Right renal cortex interstitium (tissue), 3 donors: ENCODE results near the gene PPEF2. TPM values are rescaled to one million over a fixed set of nuclear protein-coding genes. Genes with fewer than 3 reads are reported as not detected.
"Not testable (repeated sequence)": the region's sequence is repeated elsewhere in the genome, so short reads cannot be mapped to it uniquely, and the experiment has no call there.

Experiments
- DNase-seq, 3 donors: peaks; one replicate each; pipeline ENCODE4 v3.0.0-alpha.2; 2013; ENCODE audit warnings: low read depth in 3 of 3, low spot score in 2 of 3
- polyA plus RNA-seq, 3 donors: library from polyadenylated mRNA; unstranded; fragments of 120-200 nt; gene quantifications; one replicate each; pipeline ENCODE4 v1.2.1, GENCODE V29; 2013; ENCODE audit not compliant: insufficient read length in 3 of 3

PPEF2 gene, protein sequence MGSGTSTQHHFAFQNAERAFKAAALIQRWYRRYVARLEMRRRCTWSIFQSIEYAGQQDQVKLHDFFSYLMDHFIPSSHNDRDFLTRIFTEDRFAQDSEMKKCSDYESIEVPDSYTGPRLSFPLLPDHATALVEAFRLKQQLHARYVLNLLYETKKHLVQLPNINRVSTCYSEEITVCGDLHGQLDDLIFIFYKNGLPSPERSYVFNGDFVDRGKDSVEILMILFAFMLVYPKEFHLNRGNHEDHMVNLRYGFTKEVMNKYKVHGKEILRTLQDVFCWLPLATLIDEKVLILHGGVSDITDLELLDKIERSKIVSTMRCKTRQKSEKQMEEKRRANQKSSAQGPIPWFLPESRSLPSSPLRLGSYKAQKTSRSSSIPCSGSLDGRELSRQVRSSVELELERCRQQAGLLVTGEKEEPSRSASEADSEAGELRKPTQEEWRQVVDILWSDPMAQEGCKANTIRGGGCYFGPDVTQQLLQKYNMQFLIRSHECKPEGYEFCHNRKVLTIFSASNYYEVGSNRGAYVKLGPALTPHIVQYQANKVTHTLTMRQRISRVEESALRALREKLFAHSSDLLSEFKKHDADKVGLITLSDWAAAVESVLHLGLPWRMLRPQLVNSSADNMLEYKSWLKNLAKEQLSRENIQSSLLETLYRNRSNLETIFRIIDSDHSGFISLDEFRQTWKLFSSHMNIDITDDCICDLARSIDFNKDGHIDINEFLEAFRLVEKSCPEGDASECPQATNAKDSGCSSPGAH
- under 1 TPM in 2 of 3 donors, not detected in 1; 0.04 to 0.06 TPM for polyA plus RNA-seq

DNA sequence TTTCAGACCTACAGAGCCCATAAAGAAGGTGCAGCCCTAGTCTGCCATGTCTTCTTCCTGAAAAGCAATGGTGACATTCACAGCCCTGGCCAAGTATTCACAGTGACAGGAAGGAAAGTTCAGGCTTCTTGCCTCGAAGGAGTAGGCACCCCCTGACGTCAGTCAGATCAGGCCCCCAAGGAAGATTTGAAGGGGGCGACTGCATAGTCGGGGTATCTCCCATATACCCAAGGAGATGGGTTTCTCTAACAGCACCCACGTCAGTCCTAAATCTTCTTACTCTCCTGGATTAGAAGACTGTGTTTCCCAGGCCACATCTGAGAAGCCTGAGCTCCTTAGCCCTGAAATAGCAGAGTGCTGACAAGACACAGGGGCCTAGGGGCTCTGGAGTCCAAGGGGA, at the start of gene PPEF2:
Gene PPEF2, minus strand, starts transcription at position 101 of the 400 bp plus-strand sequence. CDS start 6,127 bp downstream, outside the sequence.
- no peak for DNase-seq

DNA sequence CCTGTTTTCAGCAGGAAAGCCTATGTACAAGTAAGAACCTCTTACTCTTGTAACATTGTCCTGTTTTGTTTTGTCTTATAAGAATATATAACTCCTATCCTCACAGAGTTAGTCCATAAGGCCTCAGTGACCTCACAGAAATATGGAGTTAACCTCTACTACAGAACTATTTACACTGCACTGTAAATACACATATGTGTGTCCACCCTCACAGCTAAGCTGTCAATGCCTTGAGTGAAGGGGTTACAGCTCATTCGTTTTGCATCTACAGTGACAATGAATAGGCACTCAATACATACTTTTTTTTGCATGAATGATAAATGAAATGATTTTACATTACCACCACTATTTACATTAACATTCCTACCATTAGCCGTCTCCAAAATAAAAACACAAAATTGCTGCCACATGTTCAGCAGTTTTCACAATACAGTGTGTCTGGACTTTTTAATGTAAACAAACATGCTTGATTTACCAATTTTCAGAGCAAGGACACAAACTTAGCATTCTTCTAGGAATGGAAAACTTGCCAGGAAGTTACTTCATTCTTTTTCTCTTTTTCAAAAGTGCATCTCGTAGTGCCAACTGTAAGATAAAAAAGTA, 48.1 kb upstream of the PPEF2 start:
- DNase-seq = no peak

DNA sequence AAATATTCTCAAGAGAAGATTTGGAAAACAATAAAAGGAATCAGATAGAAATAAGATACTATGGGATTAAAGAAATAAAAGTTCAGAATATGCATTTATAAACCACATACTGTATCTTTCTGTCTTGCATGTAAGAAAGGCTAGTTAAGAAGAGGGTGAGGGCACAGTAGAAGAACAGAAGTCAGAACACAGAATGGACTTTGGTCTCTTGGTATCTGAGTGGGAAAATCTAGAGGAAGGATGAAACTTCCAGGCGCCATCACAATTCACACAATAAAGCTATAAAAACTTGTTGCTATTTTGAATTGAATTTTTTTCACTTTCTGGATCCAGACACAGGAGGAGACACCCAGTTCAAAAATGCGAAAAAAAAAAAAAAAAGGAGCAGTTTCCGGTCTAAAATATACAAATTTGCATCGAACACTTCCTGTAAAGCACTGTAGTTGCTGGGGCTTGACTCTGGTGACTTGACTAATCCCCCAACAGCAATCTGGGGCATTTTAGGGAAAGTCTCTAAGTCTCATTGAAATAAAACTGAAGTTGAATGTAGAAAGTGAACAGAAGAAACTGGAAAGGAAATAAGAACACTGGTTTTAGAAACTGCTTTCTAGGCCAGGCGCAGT, 46.7 kb upstream of the PPEF2 start:
- no peak for DNase-seq

DNA sequence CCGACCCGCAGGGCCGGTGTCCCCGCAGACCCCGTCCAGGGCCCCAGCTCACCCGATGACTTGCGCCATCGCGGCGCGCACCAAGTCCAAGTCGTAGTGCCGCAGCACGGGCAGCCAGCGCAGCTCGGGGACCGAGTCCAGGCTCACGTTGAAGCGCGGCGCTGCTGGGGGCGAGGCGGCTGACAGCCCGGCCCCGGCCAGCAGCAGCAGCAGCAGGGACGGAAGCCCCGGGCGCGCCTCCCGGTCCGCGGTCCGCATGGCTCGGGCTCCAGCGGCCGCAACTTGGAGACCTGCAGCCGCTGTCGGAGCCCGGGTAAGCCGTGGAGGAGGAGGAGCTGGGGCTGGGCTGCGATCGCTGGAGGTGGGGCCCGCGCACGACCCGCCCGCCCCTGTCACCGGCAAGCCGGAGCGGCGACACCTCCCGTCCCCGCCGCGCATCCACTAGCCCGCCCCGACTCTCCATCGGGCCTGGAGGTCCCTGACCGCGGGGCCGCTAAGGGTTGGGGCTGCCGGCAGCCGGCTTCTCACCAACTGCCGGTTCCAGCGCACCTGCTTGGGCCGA, 38.5 kb upstream of the PPEF2 start, which contains the start of gene NAAA:
Gene NAAA, minus strand, starts transcription at position 322 of the 562 bp plus-strand sequence. Its CDS starts 64 bp downstream, at position 258.
- DNase-seq = peak in 2 of 3 donors; percentile 16 to 21

DNA sequence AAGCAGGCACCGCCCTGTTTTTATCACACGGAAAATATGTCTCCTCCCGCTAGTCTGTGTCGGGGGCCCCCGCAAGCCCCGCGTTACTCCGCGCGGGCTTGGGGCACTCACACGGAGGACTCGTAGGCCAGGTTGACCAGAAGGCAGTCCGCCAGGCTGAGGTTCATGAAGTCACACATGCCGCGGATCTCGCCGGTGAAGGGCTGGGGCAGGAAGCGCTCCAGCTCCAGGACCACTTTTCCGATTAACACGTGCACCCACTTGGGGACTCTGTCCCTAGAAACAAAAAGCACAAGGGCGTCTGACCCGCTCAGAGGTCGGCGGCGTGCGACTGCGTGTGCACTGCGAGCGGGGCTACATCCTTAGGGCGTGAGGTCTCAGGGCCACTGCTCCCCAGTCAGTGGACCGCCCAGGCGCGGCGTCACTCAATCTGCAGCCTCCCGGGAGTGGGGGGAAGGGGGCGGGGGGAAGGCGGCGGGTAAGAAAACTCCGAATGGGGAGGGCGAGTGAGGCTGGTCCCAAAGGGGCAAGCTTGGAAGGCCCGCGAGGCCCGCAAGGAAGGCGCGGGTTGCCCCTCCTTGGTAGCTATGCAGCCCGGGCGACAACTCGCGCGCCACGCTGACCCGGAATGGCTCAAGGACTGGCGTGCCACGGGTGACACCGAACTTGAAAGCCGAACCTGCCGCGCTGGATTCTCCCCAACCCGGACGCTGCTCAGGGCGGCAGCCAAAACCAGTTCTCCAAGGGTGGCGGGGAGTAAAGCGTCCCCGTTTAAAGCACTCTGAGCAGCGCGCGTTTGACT, 37.8 kb upstream of the PPEF2 start:
- DNase-seq = peak; percentile 5 to 33 (median 10)

DNA sequence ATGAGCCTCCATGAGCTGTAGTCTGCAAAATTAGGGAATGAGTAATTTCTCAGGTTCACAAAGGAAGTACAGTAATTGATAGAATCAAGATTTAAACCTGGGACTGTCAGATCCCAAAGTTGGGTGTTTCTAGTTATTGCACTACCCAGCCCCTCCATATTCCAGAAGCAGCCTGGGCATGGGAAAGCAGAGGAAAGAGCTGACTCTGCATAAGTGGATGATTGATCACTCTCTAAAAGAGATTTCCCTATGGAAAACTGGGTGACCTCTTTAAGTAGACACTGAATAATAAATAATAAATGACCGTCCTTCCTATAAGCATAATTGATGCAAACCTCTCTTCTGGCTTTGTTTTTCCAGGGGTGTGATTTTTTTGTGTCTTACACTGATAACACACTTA, 33.4 kb upstream of the PPEF2 start:
- no peak for DNase-seq

DNA sequence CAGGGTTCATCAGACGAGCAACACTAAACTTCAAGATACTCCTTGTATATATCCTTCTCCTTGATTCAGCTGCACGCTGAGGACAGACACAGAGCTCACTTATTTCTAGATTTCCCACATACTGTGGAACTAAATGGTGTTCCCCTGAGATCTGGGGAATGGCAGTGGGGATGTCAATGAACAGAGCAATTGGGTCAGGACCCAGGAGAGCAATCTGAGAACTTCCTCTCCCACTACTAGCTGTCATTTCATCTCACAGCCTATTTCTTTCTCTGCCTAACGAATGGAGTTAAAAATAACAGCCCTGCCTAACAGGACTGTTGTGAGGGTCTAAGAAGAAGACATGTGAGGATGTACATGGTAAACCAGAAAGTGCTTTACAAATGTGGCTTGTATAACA, 27.9 kb upstream of the PPEF2 start:
- DNase-seq = no peak

DNA sequence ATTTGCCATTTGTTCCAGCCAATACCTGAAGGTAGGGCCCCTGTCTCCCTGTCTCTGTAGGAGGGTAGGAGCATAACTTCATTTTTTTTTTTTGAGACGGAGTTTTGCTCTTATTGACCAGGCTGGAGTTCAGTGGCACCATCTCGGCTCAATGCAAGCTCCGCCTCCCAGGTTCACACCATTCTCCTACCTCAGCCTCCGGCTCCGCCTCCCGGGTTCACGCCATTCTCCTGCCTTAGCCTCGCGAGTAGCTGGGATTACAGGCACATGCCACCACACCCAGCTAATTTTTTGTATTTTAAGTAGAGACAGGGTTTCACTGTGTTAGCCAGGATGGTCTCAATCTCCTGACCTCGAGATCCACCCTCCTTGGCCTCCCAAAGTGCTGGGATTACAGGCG, 22.7 kb upstream of the PPEF2 start:
- DNase-seq = not testable (repeated sequence)

DNA sequence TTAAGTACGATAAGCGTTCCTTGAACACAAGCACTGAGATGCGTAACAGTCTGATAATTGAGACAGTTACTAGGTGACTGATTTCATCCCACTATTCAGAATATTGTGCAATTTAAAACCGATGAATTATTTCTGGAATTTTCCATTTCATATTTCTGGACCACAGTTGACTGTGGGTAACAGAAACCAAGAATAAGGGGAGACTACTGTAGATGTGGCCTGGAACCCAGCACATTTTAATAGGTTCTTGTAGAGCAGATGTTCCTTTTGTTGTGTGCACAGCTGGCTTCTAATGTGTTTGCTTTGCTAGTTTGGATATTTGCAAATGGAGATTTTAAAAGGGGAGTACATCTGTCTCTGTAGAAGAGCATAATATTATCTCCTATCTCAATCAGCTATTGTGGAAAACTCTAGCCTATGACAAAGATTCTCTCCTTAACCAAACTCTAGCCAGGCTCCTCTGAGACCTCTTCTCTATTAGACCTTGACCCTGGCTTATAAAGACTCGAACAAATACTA, 22.1 kb upstream of the PPEF2 start:
- DNase-seq = no peak

DNA sequence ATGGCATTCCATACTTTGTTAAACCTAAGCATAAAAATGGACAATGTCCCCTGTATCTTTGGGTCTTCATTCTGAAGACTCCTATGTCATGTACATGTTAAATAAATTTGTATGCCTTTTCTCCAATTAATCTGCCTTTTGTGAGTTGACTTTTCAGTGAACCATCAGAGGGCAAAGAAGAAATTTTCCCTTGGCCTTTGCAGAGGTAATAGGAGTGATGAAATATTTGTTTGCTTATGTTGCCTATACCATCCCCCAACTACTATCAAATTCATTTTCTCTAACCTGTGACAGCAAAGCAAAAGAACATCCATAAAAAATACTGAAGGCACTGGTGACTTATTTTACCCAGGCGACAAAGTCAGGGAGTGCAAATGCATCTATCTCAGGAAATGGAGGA, 20.3 kb upstream of the PPEF2 start:
- no peak for DNase-seq

DNA sequence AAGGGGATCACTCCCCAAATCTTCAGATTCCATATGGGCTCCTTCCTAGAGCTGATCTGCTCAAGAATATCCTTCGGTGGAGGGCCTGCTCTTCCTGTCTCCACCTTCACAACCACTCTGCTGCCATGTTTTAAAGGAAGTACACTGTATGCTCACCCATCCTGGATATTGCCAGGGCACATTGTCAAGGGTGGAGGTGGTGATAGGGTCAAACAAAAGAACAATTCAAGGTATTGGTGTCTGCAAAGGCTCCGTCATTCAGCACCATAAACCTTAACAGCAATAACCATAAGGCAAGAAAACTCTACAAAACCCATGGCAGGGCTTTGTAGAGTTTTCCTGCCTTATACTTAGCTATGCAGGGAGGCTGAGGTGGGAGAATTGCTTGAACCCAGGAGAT, 19.7 kb upstream of the PPEF2 start:
- DNase-seq = no peak

DNA sequence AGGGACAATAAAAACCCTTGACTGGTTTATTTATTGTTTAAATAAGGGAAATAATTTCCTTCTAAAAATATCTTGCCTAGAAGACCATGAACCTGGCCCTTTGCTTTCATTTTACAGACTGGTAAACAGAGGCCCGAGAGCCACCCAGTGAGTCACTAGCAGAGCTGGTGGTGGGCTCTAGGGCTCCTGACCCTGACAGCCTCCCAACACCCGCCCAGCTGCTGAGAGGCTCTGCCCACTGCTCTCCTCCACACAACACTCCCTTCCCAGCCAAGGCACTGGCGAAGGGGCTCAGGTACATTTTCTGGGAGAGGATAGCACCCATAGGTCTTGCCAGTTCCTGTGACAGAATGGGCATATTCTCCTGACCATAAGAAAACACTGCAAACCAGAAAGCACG, 18.1 kb upstream of the PPEF2 start:
- no peak for DNase-seq

DNA sequence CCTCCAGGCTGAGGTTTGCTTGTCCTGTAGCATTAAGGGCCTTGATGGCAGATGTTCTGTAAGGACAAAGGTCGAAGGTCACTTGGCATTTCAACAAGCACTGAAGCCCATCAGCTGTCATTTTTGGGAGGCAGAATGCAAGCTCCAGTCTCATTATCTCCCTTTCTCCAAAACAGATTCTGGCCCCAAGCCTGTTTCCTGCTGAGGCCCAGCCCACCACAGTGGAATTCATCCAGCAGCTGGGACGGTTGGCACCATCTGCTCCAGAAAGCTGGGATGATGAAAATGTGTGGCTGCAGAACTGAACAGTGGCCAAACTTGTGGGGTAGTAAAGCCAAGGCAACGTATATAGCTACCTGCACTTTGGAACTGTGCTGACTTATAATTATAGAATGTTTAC, 17.7 kb upstream of the PPEF2 start:
- DNase-seq = no peak

DNA sequence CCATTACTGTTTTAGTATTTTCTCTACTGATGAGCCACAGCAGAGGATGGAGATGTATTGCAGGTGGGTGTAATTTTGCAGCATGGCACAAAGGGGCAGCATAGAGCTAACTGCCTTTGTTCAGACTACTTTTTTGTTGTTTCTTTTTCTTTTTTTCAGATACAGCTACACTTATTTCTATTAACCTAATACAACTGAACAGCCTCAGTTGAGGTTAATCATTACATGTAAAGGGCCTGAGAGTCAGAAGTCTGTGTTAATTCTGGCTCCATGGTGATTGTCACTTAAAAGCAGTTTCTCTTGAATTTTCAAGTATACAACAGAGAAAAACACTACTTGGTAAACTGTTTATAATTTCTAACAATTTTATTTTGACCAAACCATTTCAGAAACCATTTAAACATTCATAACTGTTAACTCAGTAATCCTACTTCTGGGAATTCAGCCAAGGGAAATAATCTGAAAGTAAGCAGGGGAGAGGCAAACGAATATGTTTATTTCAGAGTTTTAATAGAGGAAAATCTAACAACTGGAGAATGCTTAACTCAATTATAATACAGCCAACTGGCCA, 13.9 kb upstream of the PPEF2 start:
- peak in 2 of 3 donors; percentile 40 to 51 for DNase-seq

DNA sequence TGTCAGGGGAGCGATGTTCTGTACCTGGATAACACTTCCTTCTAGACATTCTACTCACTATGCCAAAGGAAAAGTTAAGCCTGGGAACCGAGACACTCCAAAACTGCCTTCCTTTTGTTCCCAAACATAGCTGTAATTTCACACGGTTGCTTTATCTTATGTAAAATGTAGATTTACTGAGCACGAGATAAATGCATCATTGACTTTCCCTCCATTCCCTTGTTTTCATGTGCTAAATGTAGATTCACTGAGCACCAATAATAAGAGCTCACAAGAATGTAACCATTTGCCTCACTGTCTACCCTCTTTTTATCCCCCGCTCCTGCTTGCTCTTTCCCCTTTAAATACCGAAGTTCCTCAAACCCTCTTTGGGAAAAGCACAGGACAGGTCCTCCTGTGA, 10.7 kb upstream of the PPEF2 start:
- DNase-seq = no peak

DNA sequence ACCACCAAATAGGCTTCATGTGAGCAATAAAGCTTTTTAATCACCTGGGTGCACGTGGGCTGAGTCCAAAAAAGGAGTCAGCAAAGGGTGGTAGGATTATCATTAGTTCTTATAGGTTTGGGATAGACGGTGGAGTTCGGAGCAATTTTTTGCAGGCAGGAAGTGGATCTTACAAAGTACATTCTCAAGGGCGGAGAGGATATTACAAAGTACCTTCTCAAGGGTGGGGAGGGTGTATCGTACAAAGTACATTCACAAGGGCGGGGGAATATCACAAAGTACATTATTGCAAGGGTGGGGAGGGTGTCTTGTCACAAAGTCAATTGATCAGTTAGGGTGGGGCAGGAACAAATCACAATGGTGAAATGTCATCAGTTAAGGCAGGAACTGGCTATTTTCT, 8.6 kb upstream of the PPEF2 start:
- DNase-seq = not testable (repeated sequence)

DNA sequence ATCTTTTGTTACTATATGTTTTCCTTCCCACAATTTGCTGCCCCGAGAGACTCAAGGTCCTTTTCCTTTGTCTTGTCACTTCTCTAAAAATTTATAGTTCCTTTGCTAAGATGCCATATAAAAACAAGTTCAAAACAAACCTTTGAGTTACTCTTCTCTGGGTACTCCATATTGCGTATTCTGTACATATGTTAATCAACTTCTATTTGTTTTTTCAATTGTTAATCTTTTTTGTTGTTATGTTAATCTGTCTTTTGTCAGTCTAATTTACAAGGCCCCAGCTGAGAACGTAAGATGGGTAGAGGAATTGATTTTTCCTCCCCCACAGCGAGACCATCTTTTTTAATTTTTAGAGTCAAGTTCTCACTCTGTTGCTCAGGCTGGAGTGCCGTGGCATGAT, 7.2 kb upstream of the PPEF2 start:
- DNase-seq = no peak

DNA sequence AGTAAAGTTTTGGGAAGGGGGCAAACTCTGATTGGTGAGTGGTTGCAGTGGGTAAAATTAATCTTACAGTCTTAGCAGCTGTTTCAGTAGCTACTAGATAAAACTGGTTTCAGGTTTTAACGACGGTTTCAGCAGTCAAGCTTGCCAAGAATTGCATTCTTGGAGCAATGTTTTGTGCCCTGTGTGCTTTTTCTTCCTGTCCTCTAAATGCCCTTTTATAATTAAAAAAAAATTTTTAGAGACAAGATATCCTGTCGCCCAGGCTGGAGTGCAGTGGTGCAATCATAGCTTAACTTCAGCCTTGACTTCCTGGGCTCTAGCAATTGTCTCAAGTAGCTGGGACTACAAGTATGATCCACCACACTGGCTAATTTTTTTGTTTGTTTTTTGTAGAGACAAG, 6.3 kb upstream of the PPEF2 start:
- DNase-seq = no peak

DNA sequence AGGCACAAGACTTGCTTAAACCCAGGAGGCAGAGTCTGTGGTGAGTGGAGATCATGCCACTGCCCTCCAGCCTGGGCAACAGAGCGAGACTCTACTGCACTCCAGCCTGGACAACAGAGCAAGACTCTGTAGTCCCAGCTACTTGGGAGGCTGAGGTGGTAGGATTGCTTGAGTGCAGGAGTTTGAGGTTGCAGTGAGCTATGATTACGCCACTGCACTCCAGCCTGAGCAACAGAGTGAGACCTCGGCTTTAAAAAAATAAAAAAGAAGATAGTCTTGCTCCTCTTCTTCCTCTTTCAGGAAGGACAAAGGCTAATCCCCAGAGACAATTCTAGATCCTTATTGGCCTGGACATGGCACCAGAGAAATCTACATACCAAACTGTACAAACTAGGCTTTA, 5.7 kb upstream of the PPEF2 start:
- DNase-seq = no peak
